LNCAP (cell line): ENCODE data around the gene RPL28.

Source experiments
- TF ChIP-seq, protein P1 (sequence below): fragments of 450-650 bp; IDR thresholded peaks from 2 replicates; pipeline ENCODE4 v1.5.1; 2017; ENCODE audit warnings: mild to moderate bottlenecking

The RPL28 gene

DNA sequence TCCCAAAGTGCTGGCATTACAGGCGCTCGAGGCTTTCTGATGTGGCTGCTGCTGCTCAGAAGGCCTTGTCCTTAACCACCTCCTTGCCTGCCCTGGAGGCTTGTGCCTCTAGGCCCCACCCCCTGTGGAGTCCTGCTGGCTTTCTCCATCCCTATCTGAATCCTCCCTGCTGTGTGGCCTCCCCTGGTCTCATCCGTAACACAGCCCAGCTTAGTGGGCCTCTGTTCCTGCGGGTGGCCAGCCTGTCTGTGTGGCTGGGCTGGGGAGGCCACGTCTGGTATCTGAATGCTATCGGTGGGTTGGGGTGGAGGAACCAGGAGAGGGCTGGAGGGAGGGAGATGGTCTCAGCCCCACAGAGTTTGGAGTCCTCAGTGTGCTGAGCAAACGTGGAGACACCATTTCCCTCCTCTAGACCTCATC lies 4.7 kb downstream of the RPL28 start:
- TF ChIP-seq, protein P1, sequence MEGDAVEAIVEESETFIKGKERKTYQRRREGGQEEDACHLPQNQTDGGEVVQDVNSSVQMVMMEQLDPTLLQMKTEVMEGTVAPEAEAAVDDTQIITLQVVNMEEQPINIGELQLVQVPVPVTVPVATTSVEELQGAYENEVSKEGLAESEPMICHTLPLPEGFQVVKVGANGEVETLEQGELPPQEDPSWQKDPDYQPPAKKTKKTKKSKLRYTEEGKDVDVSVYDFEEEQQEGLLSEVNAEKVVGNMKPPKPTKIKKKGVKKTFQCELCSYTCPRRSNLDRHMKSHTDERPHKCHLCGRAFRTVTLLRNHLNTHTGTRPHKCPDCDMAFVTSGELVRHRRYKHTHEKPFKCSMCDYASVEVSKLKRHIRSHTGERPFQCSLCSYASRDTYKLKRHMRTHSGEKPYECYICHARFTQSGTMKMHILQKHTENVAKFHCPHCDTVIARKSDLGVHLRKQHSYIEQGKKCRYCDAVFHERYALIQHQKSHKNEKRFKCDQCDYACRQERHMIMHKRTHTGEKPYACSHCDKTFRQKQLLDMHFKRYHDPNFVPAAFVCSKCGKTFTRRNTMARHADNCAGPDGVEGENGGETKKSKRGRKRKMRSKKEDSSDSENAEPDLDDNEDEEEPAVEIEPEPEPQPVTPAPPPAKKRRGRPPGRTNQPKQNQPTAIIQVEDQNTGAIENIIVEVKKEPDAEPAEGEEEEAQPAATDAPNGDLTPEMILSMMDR = no peak

DNA sequence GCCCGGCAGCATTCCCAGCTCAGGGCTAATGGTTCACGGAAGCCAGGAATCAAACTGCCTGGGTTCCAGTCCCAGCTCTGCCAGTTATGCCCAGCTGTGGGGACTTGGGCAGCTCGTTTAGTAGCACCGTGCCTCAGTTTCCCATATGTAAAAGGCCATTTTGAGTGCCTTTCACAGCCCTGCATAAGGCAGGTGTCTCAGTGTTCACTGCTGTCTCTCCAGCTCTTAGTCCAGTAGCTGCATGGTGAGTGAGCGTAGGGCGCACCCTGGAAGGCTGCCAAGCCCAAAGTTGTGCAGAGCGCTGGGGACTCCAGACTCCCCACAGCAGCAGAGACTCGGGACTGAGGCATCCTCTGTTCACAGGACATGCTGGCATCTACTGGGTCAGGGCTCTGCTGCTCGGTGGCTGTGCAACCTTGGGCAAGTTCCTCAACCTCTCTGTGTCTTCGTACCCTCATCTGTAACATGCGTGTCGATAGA lies 5.5 kb downstream of the RPL28 start:
- TF ChIP-seq, protein P1 = no peak

DNA sequence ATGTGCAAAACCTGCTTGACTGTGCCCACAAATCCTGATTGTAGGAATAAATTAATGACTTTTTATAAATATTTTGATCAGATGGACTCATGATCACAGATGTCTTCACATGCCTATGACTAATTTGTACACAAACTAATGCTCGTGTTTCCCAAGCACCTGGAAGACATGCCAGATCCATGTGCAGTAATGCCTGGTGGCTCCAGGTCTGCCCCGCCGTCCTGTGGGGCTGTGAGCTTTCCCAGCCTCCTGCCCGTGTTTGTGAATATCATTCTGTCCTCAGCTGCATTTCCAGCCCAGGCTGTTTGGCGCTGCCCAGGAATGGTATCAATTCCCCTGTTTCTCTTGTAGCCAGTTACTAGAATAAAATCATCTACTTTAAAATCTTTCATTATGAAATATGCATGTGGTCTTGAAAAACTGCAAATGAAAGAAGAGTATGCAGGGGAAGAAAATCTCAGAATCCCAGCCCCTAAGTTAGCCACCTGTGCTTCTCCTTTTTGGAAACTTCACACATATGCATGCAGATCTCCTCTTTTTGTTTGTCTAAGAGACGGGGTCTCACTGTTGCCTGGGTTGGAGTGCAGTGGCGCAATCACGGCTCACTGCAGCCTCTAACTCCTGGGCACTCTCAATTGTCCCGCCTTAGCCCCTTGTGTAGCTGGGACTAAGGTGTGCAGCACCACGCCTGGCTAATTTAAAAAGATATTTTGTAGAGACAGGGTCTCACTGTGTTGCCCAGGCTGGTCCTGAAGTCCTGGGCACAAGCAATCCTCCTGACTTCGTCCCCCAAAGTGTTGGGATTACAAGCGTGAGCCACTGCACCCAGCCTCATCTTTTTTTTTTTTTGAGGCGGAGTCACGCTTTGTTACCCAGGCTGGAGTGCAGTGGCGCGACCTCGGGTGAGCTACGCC lies 6.2 kb downstream of the RPL28 start:
- TF ChIP-seq, protein P1 = no peak

GRCh38 chr19:55392820-55393761 lies 7.4 kb downstream of the RPL28 start:
- TF ChIP-seq, protein P1 = no peak

- TF ChIP-seq, protein P1 = no peak
Observed at GRCh38 chr19:55398200-55398925, 12.6 kb downstream of the RPL28 start.

- TF ChIP-seq, protein P1 = no peak
Observed at GRCh38 chr19:55400281-55401087, 14.8 kb downstream of the RPL28 start.
